H1 (cell line): ENCODE measurements around the gene MGAT5. TPM values are rescaled to one million over a fixed set of nuclear protein-coding genes. Genes with fewer than 3 reads are reported as not detected.

Source experiments
- CTCF ChIA-PET: fragments of 300-600 bp; sonication (Branson Sonifier 250); formaldehyde crosslinking; loops from one replicate; lab custom pipeline; 2021; ENCODE audit not compliant: partially characterized antibody; lab: Charles Lee
- POLR2A ChIA-PET: fragments of 300-600 bp; sonication (Branson Sonifier 250); formaldehyde crosslinking; loops from one replicate; lab custom pipeline; 2021; ENCODE audit warnings: inconsistent platforms; ENCODE audit not compliant: partially characterized antibody; lab: Charles Lee
- DNase-seq, 2 experiments: peaks; one replicate each; pipeline versions ENCODE4 v3.0.0 to v3.0.0-alpha.2; 2010 to 2022; ENCODE audit warnings: low spot score in 2 of 2, low read depth in 1 of 2, mixed read lengths in 1 of 2
- FAIRE-seq: peaks from 2 replicates; lab custom pipeline; 2011; peaks lifted over from hg19 to GRCh38; lab: Jason Lieb, UNC
- H2AFZ ChIP-seq: 2 replicates; pipeline ENCODE4 v1.8.1; 2012; ENCODE audit warnings: low read length, inconsistent platforms
- H2AK5ac ChIP-seq: 2 replicates; pipeline ENCODE4 v1.6.1; 2013; ENCODE audit warnings: low read depth, low read length
- H2BK120ac ChIP-seq: replicated peaks from 2 replicates; pipeline ENCODE3; 2013; ENCODE audit warnings: low read depth, low read length, inconsistent platforms
- H2BK12ac ChIP-seq: 2 replicates; pipeline ENCODE4 v1.6.1; 2013; ENCODE audit warnings: low read depth, low read length
- H2BK15ac ChIP-seq: 2 replicates; pipeline ENCODE4 v1.6.1; 2013; ENCODE audit warnings: low read length
- H2BK20ac ChIP-seq: 2 replicates; pipeline ENCODE4 v1.6.1; 2013; ENCODE audit warnings: low read length
- H2BK5ac ChIP-seq: 2 replicates; pipeline ENCODE4 v1.6.1; 2013; ENCODE audit warnings: low read depth, low read length
- H3K14ac ChIP-seq: 2 replicates; pipeline ENCODE4 v1.6.1; 2013; ENCODE audit warnings: inconsistent platforms; ENCODE audit not compliant: insufficient read length
- H3K18ac ChIP-seq: 2 replicates; pipeline ENCODE4 v1.6.1; 2013; ENCODE audit warnings: low read length; ENCODE audit errors: extremely low read depth
- H3K23ac ChIP-seq: 2 replicates; pipeline ENCODE4 v1.6.1; 2013; ENCODE audit warnings: inconsistent platforms; ENCODE audit not compliant: insufficient read length
- H3K23me2 ChIP-seq: 2 replicates; pipeline ENCODE4 v1.6.1; 2013; ENCODE audit warnings: low read depth, low read length
- H3K27ac ChIP-seq: 2 replicates; pipeline ENCODE4 v1.6.1; 2011; ENCODE audit warnings: low read depth, low read length, inconsistent platforms
- H3K27me3 ChIP-seq, 4 experiments: replicated peaks in 1 of 4; 1 replicate in 1 of 4; 2 replicates in 3 of 4; pipeline versions ENCODE4 v1.6.1 to v1.8.1; 2011 to 2013; ENCODE audit warnings: low read length in 3 of 4, mild to moderate bottlenecking in 3 of 4, inconsistent platforms in 2 of 4, mixed read lengths in 2 of 4, moderate library complexity in 1 of 4; ENCODE audit not compliant: control insufficient read depth in 3 of 4, insufficient read depth in 3 of 4; ENCODE audit errors: extremely low read depth in 1 of 4
- H3K36me3 ChIP-seq, 4 experiments: 2 replicates each; pipeline versions ENCODE4 v1.6.1 to v1.8.1; 2011 to 2013; ENCODE audit warnings: mild to moderate bottlenecking in 4 of 4, low read length in 3 of 4, moderate library complexity in 2 of 4, control low read depth in 1 of 4, inconsistent platforms in 1 of 4; ENCODE audit not compliant: insufficient read depth in 4 of 4, control insufficient read depth in 2 of 4
- H3K4ac ChIP-seq: replicated peaks from 2 replicates; pipeline ENCODE3; 2013; ENCODE audit warnings: low read length, low read depth, mixed read lengths, inconsistent platforms; ENCODE audit not compliant: insufficient read length
- H3K4me1 ChIP-seq, 4 experiments: replicated peaks in 1 of 4; 1 replicate in 1 of 4; 2 replicates in 3 of 4; pipeline versions ENCODE4 v1.6.1 to v1.8.1; 2011 to 2013; ENCODE audit warnings: low read length in 3 of 4, inconsistent platforms in 2 of 4, mixed read lengths in 1 of 4; ENCODE audit not compliant: insufficient read depth in 4 of 4, control insufficient read depth in 3 of 4
- H3K4me2 ChIP-seq, 2 experiments: 2 replicates each; pipeline versions ENCODE4 v1.6.1 to v1.8.1; 2011 to 2013; ENCODE audit warnings: low read depth in 2 of 2, low read length in 2 of 2, control low read depth in 1 of 2, inconsistent platforms in 1 of 2, mild to moderate bottlenecking in 1 of 2; ENCODE audit not compliant: insufficient read depth in 1 of 2
- H3K4me3 ChIP-seq, 4 experiments: fragments of 200-600, 300-600 bp in 1 of 4; sonication (generic), shearing (Covaris generic), sonication (Bioruptor Twin) in 1 of 4; 2 replicates each; pipeline versions ENCODE4 v1.5.1 to v1.8.1; 2011 to 2016; ENCODE audit warnings: low read length in 4 of 4, low read depth in 3 of 4, control low read depth in 2 of 4, inconsistent platforms in 2 of 4, mild to moderate bottlenecking in 2 of 4, mixed read lengths in 1 of 4, moderate library complexity in 1 of 4; ENCODE audit not compliant: insufficient read depth in 2 of 4; ENCODE audit errors: extremely low read depth in 1 of 4
- H3K56ac ChIP-seq: replicated peaks from 2 replicates; pipeline ENCODE3; 2013; ENCODE audit warnings: low read depth, mild to moderate bottlenecking, mixed read lengths, low read length, inconsistent platforms; ENCODE audit not compliant: insufficient read length
- H3K79me1 ChIP-seq: 2 replicates; pipeline ENCODE4 v1.6.1; 2013; ENCODE audit warnings: low read depth, low read length, control low read depth
- H3K79me2 ChIP-seq, 2 experiments: 2 replicates each; pipeline versions ENCODE4 v1.6.1 to v1.8.1; 2012 to 2013; ENCODE audit warnings: low read length in 2 of 2, mild to moderate bottlenecking in 2 of 2, inconsistent platforms in 1 of 2; ENCODE audit not compliant: insufficient read depth in 2 of 2, control insufficient read depth in 1 of 2
- H3K9ac ChIP-seq, 4 experiments: replicated peaks in 1 of 4; 1 replicate in 1 of 4; 2 replicates in 3 of 4; pipeline versions ENCODE4 v1.6.1 to v1.8.1; 2011 to 2013; ENCODE audit warnings: low read depth in 3 of 4, low read length in 3 of 4, control low read depth in 2 of 4, mild to moderate bottlenecking in 2 of 4, moderate library complexity in 2 of 4, inconsistent platforms in 1 of 4; ENCODE audit errors: extremely low read depth in 1 of 4
- H3K9me3 ChIP-seq, 2 experiments: 2 replicates each; pipeline versions ENCODE4 v1.6.1 to v1.8.1; 2012 to 2013; ENCODE audit warnings: mild to moderate bottlenecking in 2 of 2, moderate library complexity in 2 of 2, control low read depth in 1 of 2, inconsistent platforms in 1 of 2, low read depth in 1 of 2, low read length in 1 of 2, mixed read lengths in 1 of 2; ENCODE audit not compliant: insufficient read depth in 2 of 2
- H4K20me1 ChIP-seq, 2 experiments: replicated peaks in 1 of 2; 2 replicates each; pipeline versions ENCODE3 to v1.8.1; 2011 to 2013; ENCODE audit warnings: inconsistent platforms in 2 of 2, low read length in 2 of 2, mild to moderate bottlenecking in 1 of 2; ENCODE audit not compliant: insufficient read depth in 2 of 2, control insufficient read depth in 1 of 2
- H4K5ac ChIP-seq: 2 replicates; pipeline ENCODE4 v1.6.1; 2013; ENCODE audit warnings: low read length, low read depth, mixed read lengths, inconsistent platforms; ENCODE audit not compliant: insufficient read length
- H4K8ac ChIP-seq: 2 replicates; pipeline ENCODE4 v1.8.0; 2013; ENCODE audit warnings: mild to moderate bottlenecking, moderate library complexity, low read length, inconsistent platforms; ENCODE audit not compliant: insufficient read depth; ENCODE audit errors: extremely low read depth
- H4K91ac ChIP-seq: replicated peaks from 2 replicates; pipeline ENCODE3; 2013; ENCODE audit warnings: low read length, mixed read lengths, inconsistent platforms; ENCODE audit not compliant: insufficient read length
- ASH2L ChIP-seq: fragments of 200-600, 300-600 bp; sonication (generic); IDR thresholded peaks from one replicate; pipeline ENCODE4 v1.7.1; 2017; ENCODE audit warnings: low read length
- CBX5 ChIP-seq: fragments of 300-800, 300-1000 bp; sonication (generic); IDR thresholded peaks from 2 replicates; pipeline ENCODE4 v1.7.1; 2016; ENCODE audit warnings: antibody characterized with exemption, low read length, low read depth
- CHD1 ChIP-seq: IDR thresholded peaks from 2 replicates; pipeline ENCODE4 v1.6.1; 2012; ENCODE audit warnings: low read depth, low read length, improper control_type of control experiment
- CHD2 ChIP-seq: IDR thresholded peaks from 2 replicates; pipeline ENCODE4 v1.6.1; 2012; ENCODE audit warnings: low read length, improper control_type of control experiment
- E2F6 ChIP-seq: IDR thresholded peaks from 2 replicates; pipeline ENCODE4 v1.6.1; 2012; ENCODE audit warnings: inconsistent platforms
- KDM1A ChIP-seq: fragments of 200-600, 300-600 bp; sonication (generic); IDR thresholded peaks from 2 replicates; pipeline ENCODE4 v1.7.1; 2016; ENCODE audit warnings: mild to moderate bottlenecking, low read length, borderline replicate concordance
- KDM5A ChIP-seq: fragments of 200-600 bp; IDR thresholded peaks from 2 replicates; pipeline ENCODE4 v1.7.1; 2012; ENCODE audit warnings: mild to moderate bottlenecking, low read length, inconsistent platforms, mixed read lengths
- NRF1 ChIP-seq: IDR thresholded peaks from 2 replicates; pipeline ENCODE4 v1.6.1; 2011; ENCODE audit warnings: mild to moderate bottlenecking, low read depth, low read length, improper control_type of control experiment
- PHF8 ChIP-seq: fragments of 200-600 bp; sonication (generic); conservative IDR thresholded peaks from 2 replicates; pipeline ENCODE4 v1.7.1; 2012; ENCODE audit warnings: low read depth, mild to moderate bottlenecking, inconsistent platforms, low read length, moderate library complexity
- RAD21 ChIP-seq, 2 experiments: IDR thresholded peaks in 1 of 2; conservative IDR thresholded peaks in 1 of 2; 2 replicates each; pipeline ENCODE4 v1.6.1; 2011; ENCODE audit warnings: low read depth in 2 of 2, low read length in 2 of 2, improper control_type of control experiment in 1 of 2, inconsistent platforms in 1 of 2, mild to moderate bottlenecking in 1 of 2, moderate library complexity in 1 of 2
- RXRA ChIP-seq: IDR thresholded peaks from 2 replicates; pipeline ENCODE4 v1.6.1; 2011; ENCODE audit warnings: low read depth, mild to moderate bottlenecking, low read length, moderate library complexity; ENCODE audit not compliant: insufficient read depth
- SRF ChIP-seq: IDR thresholded peaks from 2 replicates; pipeline ENCODE4 v1.6.1; 2011; ENCODE audit warnings: mild to moderate bottlenecking, low read depth, low read length, moderate library complexity
- TAF7 ChIP-seq: optimal IDR thresholded peaks from 2 replicates; pipeline ENCODE3; 2011; ENCODE audit warnings: low read depth, mild to moderate bottlenecking, inconsistent platforms, low read length, moderate library complexity, borderline replicate concordance
- ZNF274 ChIP-seq: IDR thresholded peaks from 2 replicates; pipeline ENCODE4 v1.7.0; 2012; ENCODE audit warnings: low read length, borderline replicate concordance; ENCODE audit errors: extremely low read depth
- WGBS, 2 experiments: shearing (Covaris generic) in 1 of 2; methylation state at CpG; one replicate each; pipeline versions ENCODE4 v1.1.6 to v1.1.7; 2013 to 2015; ENCODE audit warnings: low lambda C conversion rate in 2 of 2, mixed read lengths in 2 of 2, inconsistent platforms in 1 of 2, low coverage in 1 of 2, missing lambda C conversion rate in 1 of 2; ENCODE audit not compliant: insufficient replicate concordance in 2 of 2, insufficient coverage in 1 of 2, insufficient read length in 1 of 2; ENCODE audit errors: extremely low coverage in 1 of 2, missing lambda C conversion rate in 1 of 2; 5-methylcytosine and 5-hydroxymethylcytosine counted together
- polyA plus RNA-seq, 7 experiments: library from polyadenylated mRNA; depleted of rRNA in 3 of 7; stranded (reverse) in 5 of 7; unstranded in 2 of 7; fragments of >200 nt in 5 of 7; fragments of 200-250 nt in 2 of 7; gene quantifications; 1 replicate in 5 of 7; 2 replicates in 1 of 7; 4 replicates in 1 of 7; pipeline versions ENCODE4 v1.2.1 to v1.2.3, GENCODE V29; 2011 to 2013; ENCODE audit warnings: missing spikeins in 2 of 7, mixed read lengths in 2 of 7
- total RNA-seq: library from RNA; stranded (reverse); fragmentation: NEBNext Ultra II Directional; extraction: Animal tissue kit (Norgen Biotek cat#: 25700); gene quantifications from 2 replicates; pipeline ENCODE4 v1.2.1, GENCODE V29; 2021

The MGAT5 gene
- total and polyA plus RNA-seq, 2 of the 8 experiments (the other 6 are each of a cell fraction or from before 2014, with no cell fraction given): 11.2 to 49.2 TPM

- H2BK20ac ChIP-seq: no peak overlapping the region
- H4K8ac ChIP-seq: no peak overlapping the region
- DNase-seq: no peak
- H3K4me2 ChIP-seq: no peak overlapping the region
- H3K23me2 ChIP-seq: no peaks in the 10 kb centered on the region
- H3K4me1 ChIP-seq: peaks cover 0 to 2% (median 0%) of the 10 kb centered on the region in 4 experiments; a peak in 1 of 7 replicates
- H3K9me3 ChIP-seq: no peaks in the 10 kb centered on the region
- H3K79me1 ChIP-seq: no peaks in the 10 kb centered on the region
- no peak overlapping the region for H3K14ac ChIP-seq
- no peak overlapping the region for H2BK120ac ChIP-seq
- no peak overlapping the region for H3K23ac ChIP-seq
- H3K56ac ChIP-seq: no peak overlapping the region
- no peaks in the 10 kb centered on the region for H3K27me3 ChIP-seq
- H3K4me3 ChIP-seq: no peak overlapping the region
- H2BK12ac ChIP-seq: no peak overlapping the region
- H2BK15ac ChIP-seq: no peak overlapping the region
- no peak overlapping the region for H2BK5ac ChIP-seq
- no peak overlapping the region for H4K5ac ChIP-seq
- H3K27ac ChIP-seq: no peak overlapping the region
- H3K4ac ChIP-seq: no peak overlapping the region
- H3K18ac ChIP-seq: no peak overlapping the region
- WGBS, 2 experiments: 60% methylated on average over 3 of the region's 3 CpGs; no CpG with 5 or more reads in 1 of the 2 experiments
- H2AK5ac ChIP-seq: no peak overlapping the region
- no peak overlapping the region for H4K91ac ChIP-seq
- no peak for FAIRE-seq
- POLR2A ChIA-PET: no interaction called here
- CTCF ChIA-PET: interaction anchor here (0.8 to 4.4 kb wide), 6 partner anchors 9 to 118 kb away, joined by 3 to 22 read pairs (median 4); no protein-coding TSS in a partner anchor
- peaks cover 0 to 3% of the 10 kb centered on the region in 2 experiments for H4K20me1 ChIP-seq
- no peak overlapping the region for H3K9ac ChIP-seq
- H3K79me2 ChIP-seq: no peaks in the 10 kb centered on the region
- no peaks in the 10 kb centered on the region; a peak in 2 of 8 replicates for H3K36me3 ChIP-seq
- no peak overlapping the region for H2AFZ ChIP-seq
- TF ChIP-seq KDM1A (no peak), ASH2L (no peak), KDM5A (no peak), CBX5 (no peak), CHD2 (no peak), SRF (no peak), E2F6 (no peak), TAF7 (no peak), CHD1 (no peak), RAD21 (IDR thresholded peaks at IDR 0.05 in 1 of 2, conservative IDR thresholded peaks at IDR 0.05 in 1 of 2; ENCODE audit: low read depth in 2 of 2, low read length in 2 of 2) (no peak), RXRA (no peak), PHF8 (no peak), ZNF274 (no peak), NRF1 (no peak)
These were observed 97.1 kb downstream of the MGAT5 start for GRCh38 chr2:134351016-134351415.
